ENCODE measurements around the gene XBP1. TPM values are rescaled to one million over a fixed set of nuclear protein-coding genes. Genes with fewer than 3 reads are reported as not detected.
A peak's percentile ranks its signal among the peaks of the same experiment; 100 is the strongest.

The XBP1 gene
- total and polyA plus RNA-seq, 2 of the 13 experiments (the other 11 are each of a cell fraction or from before 2014, with no cell fraction given), result 416 to 427 TPM

DNA sequence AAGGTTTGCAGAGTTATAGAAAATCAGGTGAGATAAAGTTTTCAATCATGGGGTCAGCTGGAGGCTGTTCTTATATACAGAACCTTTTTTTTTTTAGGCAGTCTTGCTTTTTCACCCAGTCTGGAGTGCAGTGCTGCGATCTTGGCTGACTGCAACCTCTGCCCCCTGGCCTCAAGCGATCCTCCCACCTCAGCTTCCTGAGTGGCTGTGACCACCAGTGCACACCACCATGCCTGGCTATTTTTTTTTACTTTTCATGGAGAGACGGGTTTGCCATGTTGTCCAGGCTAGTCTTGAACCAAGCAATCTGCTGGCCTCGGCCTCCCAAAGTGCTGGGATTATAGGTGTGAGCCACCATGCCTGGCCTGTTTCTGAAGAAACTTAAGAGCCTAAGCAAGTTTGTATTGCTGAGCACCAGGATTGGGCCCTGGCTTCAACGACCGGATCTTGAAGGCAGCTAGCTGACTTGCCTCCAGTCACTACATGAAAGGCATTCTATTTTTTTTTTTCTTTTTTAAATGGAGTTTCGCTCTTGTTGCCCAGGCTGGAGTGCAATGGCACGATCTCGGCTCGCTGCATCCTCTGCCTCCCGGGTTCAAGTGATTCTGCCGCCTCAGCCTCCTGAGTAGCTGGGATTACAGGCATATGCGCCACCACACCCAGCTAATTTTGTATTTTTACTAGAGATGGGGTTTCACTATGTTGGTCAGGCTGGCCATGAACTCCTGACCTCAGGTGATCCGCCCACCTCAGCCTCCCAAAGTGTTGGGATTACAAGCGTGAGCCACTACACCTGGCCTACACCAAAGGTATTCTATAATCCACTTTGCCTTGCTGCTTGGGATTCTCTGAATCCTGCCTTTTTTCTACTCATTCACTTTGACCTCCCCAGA, 7.6 kb downstream of the XBP1 start (continued):
- TF ChIP-seq, protein P1, sequence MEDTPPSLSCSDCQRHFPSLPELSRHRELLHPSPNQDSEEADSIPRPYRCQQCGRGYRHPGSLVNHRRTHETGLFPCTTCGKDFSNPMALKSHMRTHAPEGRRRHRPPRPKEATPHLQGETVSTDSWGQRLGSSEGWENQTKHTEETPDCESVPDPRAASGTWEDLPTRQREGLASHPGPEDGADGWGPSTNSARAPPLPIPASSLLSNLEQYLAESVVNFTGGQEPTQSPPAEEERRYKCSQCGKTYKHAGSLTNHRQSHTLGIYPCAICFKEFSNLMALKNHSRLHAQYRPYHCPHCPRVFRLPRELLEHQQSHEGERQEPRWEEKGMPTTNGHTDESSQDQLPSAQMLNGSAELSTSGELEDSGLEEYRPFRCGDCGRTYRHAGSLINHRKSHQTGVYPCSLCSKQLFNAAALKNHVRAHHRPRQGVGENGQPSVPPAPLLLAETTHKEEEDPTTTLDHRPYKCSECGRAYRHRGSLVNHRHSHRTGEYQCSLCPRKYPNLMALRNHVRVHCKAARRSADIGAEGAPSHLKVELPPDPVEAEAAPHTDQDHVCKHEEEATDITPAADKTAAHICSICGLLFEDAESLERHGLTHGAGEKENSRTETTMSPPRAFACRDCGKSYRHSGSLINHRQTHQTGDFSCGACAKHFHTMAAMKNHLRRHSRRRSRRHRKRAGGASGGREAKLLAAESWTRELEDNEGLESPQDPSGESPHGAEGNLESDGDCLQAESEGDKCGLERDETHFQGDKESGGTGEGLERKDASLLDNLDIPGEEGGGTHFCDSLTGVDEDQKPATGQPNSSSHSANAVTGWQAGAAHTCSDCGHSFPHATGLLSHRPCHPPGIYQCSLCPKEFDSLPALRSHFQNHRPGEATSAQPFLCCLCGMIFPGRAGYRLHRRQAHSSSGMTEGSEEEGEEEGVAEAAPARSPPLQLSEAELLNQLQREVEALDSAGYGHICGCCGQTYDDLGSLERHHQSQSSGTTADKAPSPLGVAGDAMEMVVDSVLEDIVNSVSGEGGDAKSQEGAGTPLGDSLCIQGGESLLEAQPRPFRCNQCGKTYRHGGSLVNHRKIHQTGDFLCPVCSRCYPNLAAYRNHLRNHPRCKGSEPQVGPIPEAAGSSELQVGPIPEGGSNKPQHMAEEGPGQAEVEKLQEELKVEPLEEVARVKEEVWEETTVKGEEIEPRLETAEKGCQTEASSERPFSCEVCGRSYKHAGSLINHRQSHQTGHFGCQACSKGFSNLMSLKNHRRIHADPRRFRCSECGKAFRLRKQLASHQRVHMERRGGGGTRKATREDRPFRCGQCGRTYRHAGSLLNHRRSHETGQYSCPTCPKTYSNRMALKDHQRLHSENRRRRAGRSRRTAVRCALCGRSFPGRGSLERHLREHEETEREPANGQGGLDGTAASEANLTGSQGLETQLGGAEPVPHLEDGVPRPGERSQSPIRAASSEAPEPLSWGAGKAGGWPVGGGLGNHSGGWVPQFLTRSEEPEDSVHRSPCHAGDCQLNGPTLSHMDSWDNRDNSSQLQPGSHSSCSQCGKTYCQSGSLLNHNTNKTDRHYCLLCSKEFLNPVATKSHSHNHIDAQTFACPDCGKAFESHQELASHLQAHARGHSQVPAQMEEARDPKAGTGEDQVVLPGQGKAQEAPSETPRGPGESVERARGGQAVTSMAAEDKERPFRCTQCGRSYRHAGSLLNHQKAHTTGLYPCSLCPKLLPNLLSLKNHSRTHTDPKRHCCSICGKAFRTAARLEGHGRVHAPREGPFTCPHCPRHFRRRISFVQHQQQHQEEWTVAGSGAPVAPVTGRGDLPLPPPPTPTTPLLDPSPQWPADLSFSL (CRISPR knock-in tag; IDR thresholded peaks at IDR 0.05), result no peak
- no peak for TF ChIP-seq MATR3 (CRISPR knock-in tag; IDR thresholded peaks at IDR 0.05)
- TF ChIP-seq, protein P2, sequence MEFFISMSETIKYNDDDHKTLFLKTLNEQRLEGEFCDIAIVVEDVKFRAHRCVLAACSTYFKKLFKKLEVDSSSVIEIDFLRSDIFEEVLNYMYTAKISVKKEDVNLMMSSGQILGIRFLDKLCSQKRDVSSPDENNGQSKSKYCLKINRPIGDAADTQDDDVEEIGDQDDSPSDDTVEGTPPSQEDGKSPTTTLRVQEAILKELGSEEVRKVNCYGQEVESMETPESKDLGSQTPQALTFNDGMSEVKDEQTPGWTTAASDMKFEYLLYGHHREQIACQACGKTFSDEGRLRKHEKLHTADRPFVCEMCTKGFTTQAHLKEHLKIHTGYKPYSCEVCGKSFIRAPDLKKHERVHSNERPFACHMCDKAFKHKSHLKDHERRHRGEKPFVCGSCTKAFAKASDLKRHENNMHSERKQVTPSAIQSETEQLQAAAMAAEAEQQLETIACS (CRISPR knock-in tag; IDR thresholded peaks at IDR 0.05), result no peak
- TF ChIP-seq POLR2A (IDR thresholded peaks at IDR 0.05; ENCODE audit: insufficient read depth in 1 of 2, low read depth in 2 of 2, low read length in 2 of 2), result peak; percentile 62 to 64
- TF ChIP-seq, protein P3, sequence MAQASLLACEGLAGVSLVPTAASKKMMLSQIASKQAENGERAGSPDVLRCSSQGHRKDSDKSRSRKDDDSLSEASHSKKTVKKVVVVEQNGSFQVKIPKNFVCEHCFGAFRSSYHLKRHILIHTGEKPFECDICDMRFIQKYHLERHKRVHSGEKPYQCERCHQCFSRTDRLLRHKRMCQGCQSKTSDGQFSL (CRISPR knock-in tag; IDR thresholded peaks at IDR 0.05), result no peak
- TF ChIP-seq, protein P4, sequence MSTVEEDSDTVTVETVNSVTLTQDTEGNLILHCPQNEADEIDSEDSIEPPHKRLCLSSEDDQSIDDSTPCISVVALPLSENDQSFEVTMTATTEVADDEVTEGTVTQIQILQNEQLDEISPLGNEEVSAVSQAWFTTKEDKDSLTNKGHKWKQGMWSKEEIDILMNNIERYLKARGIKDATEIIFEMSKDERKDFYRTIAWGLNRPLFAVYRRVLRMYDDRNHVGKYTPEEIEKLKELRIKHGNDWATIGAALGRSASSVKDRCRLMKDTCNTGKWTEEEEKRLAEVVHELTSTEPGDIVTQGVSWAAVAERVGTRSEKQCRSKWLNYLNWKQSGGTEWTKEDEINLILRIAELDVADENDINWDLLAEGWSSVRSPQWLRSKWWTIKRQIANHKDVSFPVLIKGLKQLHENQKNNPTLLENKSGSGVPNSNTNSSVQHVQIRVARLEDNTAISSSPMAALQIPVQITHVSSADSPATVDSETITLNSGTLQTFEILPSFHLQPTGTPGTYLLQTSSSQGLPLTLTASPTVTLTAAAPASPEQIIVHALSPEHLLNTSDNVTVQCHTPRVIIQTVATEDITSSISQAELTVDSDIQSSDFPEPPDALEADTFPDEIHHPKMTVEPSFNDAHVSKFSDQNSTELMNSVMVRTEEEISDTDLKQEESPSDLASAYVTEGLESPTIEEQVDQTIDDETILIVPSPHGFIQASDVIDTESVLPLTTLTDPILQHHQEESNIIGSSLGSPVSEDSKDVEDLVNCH (CRISPR knock-in tag; IDR thresholded peaks at IDR 0.05), result no peak
- TF ChIP-seq, protein P5, sequence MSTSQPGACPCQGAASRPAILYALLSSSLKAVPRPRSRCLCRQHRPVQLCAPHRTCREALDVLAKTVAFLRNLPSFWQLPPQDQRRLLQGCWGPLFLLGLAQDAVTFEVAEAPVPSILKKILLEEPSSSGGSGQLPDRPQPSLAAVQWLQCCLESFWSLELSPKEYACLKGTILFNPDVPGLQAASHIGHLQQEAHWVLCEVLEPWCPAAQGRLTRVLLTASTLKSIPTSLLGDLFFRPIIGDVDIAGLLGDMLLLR (CRISPR knock-in tag; IDR thresholded peaks at IDR 0.05), result no peak
- TF ChIP-seq MBD4 (IDR thresholded peaks at IDR 0.05; ENCODE audit: borderline replicate concordance, low read length), result peak; percentile 65; the same call in 1 of the 2 replicates
- TF ChIP-seq ZNF598 (CRISPR knock-in tag; IDR thresholded peaks at IDR 0.05; ENCODE audit: borderline replicate concordance), result no peak
- no peak for TF ChIP-seq CAMTA2 (CRISPR knock-in tag; IDR thresholded peaks at IDR 0.05; ENCODE audit: borderline replicate concordance)
- 0 out of 2 replicates have a peak, but pooled peaks have one; percentile 34 for TF ChIP-seq ZNF350 (CRISPR knock-in tag; IDR thresholded peaks at IDR 0.05; ENCODE audit: borderline replicate concordance, low read depth)
- TF ChIP-seq POLR2G (IDR thresholded peaks at IDR 0.05; ENCODE audit: low read depth, low read length), result peak; percentile 97
- TF ChIP-seq, protein P6, sequence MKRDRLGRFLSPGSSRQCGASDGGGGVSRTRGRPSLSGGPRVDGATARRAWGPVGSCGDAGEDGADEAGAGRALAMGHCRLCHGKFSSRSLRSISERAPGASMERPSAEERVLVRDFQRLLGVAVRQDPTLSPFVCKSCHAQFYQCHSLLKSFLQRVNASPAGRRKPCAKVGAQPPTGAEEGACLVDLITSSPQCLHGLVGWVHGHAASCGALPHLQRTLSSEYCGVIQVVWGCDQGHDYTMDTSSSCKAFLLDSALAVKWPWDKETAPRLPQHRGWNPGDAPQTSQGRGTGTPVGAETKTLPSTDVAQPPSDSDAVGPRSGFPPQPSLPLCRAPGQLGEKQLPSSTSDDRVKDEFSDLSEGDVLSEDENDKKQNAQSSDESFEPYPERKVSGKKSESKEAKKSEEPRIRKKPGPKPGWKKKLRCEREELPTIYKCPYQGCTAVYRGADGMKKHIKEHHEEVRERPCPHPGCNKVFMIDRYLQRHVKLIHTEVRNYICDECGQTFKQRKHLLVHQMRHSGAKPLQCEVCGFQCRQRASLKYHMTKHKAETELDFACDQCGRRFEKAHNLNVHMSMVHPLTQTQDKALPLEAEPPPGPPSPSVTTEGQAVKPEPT (CRISPR knock-in tag; IDR thresholded peaks at IDR 0.05; ENCODE audit: low read depth), result no peak

All from HepG2 (cell line).